ENCODE measurements around the gene ATXN1.

The ATXN1 gene

GRCh38 chr6:16305788-16306187 lies 455.5 kb downstream of the ATXN1 start:
- Histone ChIP-seq H3K27me3 (ENCODE audit: control insufficient read depth, low read length) (no peaks in the 10 kb centered on the region), H3K4me3 (ENCODE audit: low read length) (peak overlapping the region; percentile 75), H3K79me2 (ENCODE audit: control insufficient read depth, low read length) (no peaks in the 10 kb centered on the region), H4K20me1 (ENCODE audit: control insufficient read depth, insufficient read depth, low read depth, low read length) (no peaks in the 10 kb centered on the region), H3K9me2 (replicated peaks; ENCODE audit: control insufficient read depth, low read length) (no peaks in the 10 kb centered on the region), H3F3A (ENCODE audit: control insufficient read depth, insufficient read depth) (no peaks in the 10 kb centered on the region; the same call in 1 of the 2 replicates), H3K36me3 (ENCODE audit: control insufficient read depth, low read length) (no peaks in the 10 kb centered on the region), H3K4me2 (ENCODE audit: low read length) (peak overlapping the region; percentile 68), H3K4me1 (ENCODE audit: control insufficient read depth, low read length) (peaks cover 26% of the 10 kb centered on the region), H3K27ac (ENCODE audit: low read depth, low read length) (peak overlapping the region; percentile 43), H3K9me3 (ENCODE audit: control insufficient read depth, insufficient read depth, low read length) (no peaks in the 10 kb centered on the region)
- TF ChIP-seq, protein P1, sequence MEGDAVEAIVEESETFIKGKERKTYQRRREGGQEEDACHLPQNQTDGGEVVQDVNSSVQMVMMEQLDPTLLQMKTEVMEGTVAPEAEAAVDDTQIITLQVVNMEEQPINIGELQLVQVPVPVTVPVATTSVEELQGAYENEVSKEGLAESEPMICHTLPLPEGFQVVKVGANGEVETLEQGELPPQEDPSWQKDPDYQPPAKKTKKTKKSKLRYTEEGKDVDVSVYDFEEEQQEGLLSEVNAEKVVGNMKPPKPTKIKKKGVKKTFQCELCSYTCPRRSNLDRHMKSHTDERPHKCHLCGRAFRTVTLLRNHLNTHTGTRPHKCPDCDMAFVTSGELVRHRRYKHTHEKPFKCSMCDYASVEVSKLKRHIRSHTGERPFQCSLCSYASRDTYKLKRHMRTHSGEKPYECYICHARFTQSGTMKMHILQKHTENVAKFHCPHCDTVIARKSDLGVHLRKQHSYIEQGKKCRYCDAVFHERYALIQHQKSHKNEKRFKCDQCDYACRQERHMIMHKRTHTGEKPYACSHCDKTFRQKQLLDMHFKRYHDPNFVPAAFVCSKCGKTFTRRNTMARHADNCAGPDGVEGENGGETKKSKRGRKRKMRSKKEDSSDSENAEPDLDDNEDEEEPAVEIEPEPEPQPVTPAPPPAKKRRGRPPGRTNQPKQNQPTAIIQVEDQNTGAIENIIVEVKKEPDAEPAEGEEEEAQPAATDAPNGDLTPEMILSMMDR (IDR thresholded peaks at IDR 0.05; ENCODE audit: low read depth, low read length, poor library complexity, severe bottlenecking): peak; percentile 8
- no peak for TF ChIP-seq EZH2phosphoT487 (IDR thresholded peaks at IDR 0.05; ENCODE audit: borderline replicate concordance, low read length)

GRCh38 chr6:16305246-16305725 lies 456.0 kb downstream of the ATXN1 start:
- Histone ChIP-seq H3K4me2 (ENCODE audit: low read length) (peak overlapping the region; percentile 68), H3K9me2 (replicated peaks; ENCODE audit: control insufficient read depth, low read length) (no peaks in the 10 kb centered on the region), H3K4me1 (ENCODE audit: control insufficient read depth, low read length) (peaks cover 26% of the 10 kb centered on the region), H3K4me3 (ENCODE audit: low read length) (peak overlapping the region; percentile 75), H3K36me3 (ENCODE audit: control insufficient read depth, low read length) (no peaks in the 10 kb centered on the region), H3K9me3 (ENCODE audit: control insufficient read depth, insufficient read depth, low read length) (no peaks in the 10 kb centered on the region), H3K27ac (ENCODE audit: low read depth, low read length) (peak overlapping the region; percentile 43), H3K27me3 (ENCODE audit: control insufficient read depth, low read length) (no peaks in the 10 kb centered on the region), H3K79me2 (ENCODE audit: control insufficient read depth, low read length) (no peaks in the 10 kb centered on the region), H3F3A (ENCODE audit: control insufficient read depth, insufficient read depth) (no peaks in the 10 kb centered on the region; the same call in 1 of the 2 replicates), H4K20me1 (ENCODE audit: control insufficient read depth, insufficient read depth, low read depth, low read length) (no peaks in the 10 kb centered on the region)
- TF ChIP-seq, protein P1 (IDR thresholded peaks at IDR 0.05; ENCODE audit: low read depth, low read length, poor library complexity, severe bottlenecking): no peak
- no peak for TF ChIP-seq EZH2phosphoT487 (IDR thresholded peaks at IDR 0.05; ENCODE audit: borderline replicate concordance, low read length)

DNA sequence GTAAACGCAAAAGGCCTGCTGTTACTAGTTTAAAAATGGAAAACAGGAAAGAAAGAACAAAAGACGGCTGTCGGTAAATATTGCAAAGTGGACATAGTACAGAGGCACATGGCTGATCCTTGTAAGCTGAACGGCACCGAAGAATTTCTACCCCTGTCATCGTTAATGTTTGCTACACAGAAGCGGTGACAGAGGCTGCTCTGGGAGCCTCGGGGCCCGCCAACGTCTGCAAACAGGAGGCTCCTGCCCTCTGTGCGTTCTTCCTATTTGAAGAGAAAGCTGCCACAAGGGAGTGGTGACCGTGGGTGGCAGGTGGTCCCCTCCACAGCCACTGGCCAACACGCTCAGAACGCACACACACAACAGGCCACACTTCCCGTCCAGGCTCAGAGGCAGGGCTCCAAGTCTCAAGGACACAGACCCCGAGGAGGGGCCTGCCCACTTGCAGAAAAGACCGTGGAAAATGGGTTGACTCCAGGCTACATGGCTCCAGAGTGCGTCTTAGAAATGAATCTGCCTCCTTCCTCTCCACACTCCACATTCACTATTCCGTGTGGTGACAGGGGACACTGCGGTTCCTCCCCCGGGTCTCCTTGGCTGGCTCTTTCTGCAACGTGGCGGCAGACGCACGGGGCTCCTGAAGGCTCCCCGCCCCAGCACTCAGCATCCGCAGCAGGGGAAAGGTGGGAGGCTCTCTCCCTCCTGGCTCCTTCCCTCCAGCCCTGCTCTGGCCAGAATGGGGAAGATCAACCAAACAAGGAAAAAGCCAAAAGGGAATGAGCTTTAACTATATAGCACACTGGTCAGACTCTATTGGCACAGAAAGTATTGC lies 458.3 kb downstream of the ATXN1 start:
- Histone ChIP-seq H3K9me3 (ENCODE audit: control insufficient read depth, insufficient read depth, low read length) (no peaks in the 10 kb centered on the region), H3K4me3 (ENCODE audit: low read length) (no peak overlapping the region), H3K4me2 (ENCODE audit: low read length) (no peak overlapping the region), H3F3A (ENCODE audit: control insufficient read depth, insufficient read depth) (no peaks in the 10 kb centered on the region; the same call in 1 of the 2 replicates), H4K20me1 (ENCODE audit: control insufficient read depth, insufficient read depth, low read depth, low read length) (no peaks in the 10 kb centered on the region), H3K4me1 (ENCODE audit: control insufficient read depth, low read length) (peaks cover 26% of the 10 kb centered on the region), H3K27me3 (ENCODE audit: control insufficient read depth, low read length) (no peaks in the 10 kb centered on the region), H3K79me2 (ENCODE audit: control insufficient read depth, low read length) (no peaks in the 10 kb centered on the region), H3K36me3 (ENCODE audit: control insufficient read depth, low read length) (no peaks in the 10 kb centered on the region), H3K9me2 (replicated peaks; ENCODE audit: control insufficient read depth, low read length) (no peaks in the 10 kb centered on the region), H3K27ac (ENCODE audit: low read depth, low read length) (no peak overlapping the region)
- TF ChIP-seq, protein P1 (IDR thresholded peaks at IDR 0.05; ENCODE audit: low read depth, low read length, poor library complexity, severe bottlenecking): no peak
- TF ChIP-seq EZH2phosphoT487 (IDR thresholded peaks at IDR 0.05; ENCODE audit: borderline replicate concordance, low read length): no peak
